HEK293 (cell line): ENCODE data around the gene TNFAIP1.

Experiments used
- CTCF ChIA-PET: fragments of 350-600 bp; formaldehyde crosslinking; extraction: SDS; loops from one replicate; lab custom pipeline; 2021; ENCODE audit warnings: antibody characterized with exemption; lab: Yijun Ruan, JAX
- POLR2A ChIA-PET: fragments of 300-600 bp; formaldehyde crosslinking; extraction: SDS; loops from one replicate; lab custom pipeline; 2020; ENCODE audit warnings: antibody characterized with exemption, inconsistent platforms; lab: Yijun Ruan, JAX
- H3K27ac ChIP-seq: fragments of 200-500 bp; sonication (Bioruptor generic); 2 replicates; pipeline ENCODE4 v1.5.1; 2014; ENCODE audit warnings: low read depth, low read length, control low read depth, inconsistent platforms; ENCODE audit errors: extremely low read depth
- H3K36me3 ChIP-seq, 2 experiments: fragments of 200-500 bp in 1 of 2; sonication (Bioruptor generic) in 1 of 2; 1 replicate in 1 of 2; 2 replicates in 1 of 2; pipeline ENCODE4 v1.5.1; 2014 to 2017; ENCODE audit warnings: inconsistent platforms in 2 of 2, low read length in 2 of 2; ENCODE audit not compliant: control insufficient read depth in 2 of 2, insufficient read depth in 1 of 2
- H3K4me1 ChIP-seq: fragments of 200-500 bp; sonication (Bioruptor generic); 2 replicates; pipeline ENCODE4 v1.5.1; 2014; ENCODE audit warnings: mild to moderate bottlenecking, low read length, inconsistent platforms; ENCODE audit not compliant: control insufficient read depth, insufficient read depth
- H3K4me3 ChIP-seq: 2 replicates; pipeline ENCODE4 v1.5.1; 2011; ENCODE audit warnings: low read depth, mild to moderate bottlenecking, control low read depth, low read length, moderate library complexity
- H3K9me3 ChIP-seq: fragments of 200-500 bp; sonication (Bioruptor generic); 2 replicates; pipeline ENCODE4 v1.5.1; 2014; ENCODE audit warnings: low read depth, low read length, inconsistent platforms; ENCODE audit not compliant: control insufficient read depth, insufficient read depth
- GLI2 ChIP-seq: fragments of 450-650 bp; formaldehyde crosslinking; IDR thresholded peaks from 2 replicates; pipeline ENCODE4; 2017; ENCODE audit warnings: missing biosample characterization, missing genetic modification characterization, low read depth, borderline replicate concordance
- HOXD13 ChIP-seq: sonication (generic); formaldehyde crosslinking; IDR thresholded peaks from 2 replicates; pipeline ENCODE4 v1.8.0; 2022; ENCODE audit warnings: missing genetic modification reagents, borderline replicate concordance
- KLF8 ChIP-seq: fragments of 450-650 bp; formaldehyde crosslinking; IDR thresholded peaks from 2 replicates; pipeline ENCODE4 v1.5.1; 2016; ENCODE audit warnings: missing biosample characterization, missing genetic modification characterization
- ZBTB11 ChIP-seq: fragments of 450-650 bp; formaldehyde crosslinking; conservative IDR thresholded peaks from 2 replicates; pipeline ENCODE4 v1.5.1; 2016; ENCODE audit warnings: low read depth, missing biosample characterization, missing genetic modification characterization
- ZBTB21 ChIP-seq: fragments of 450-650 bp; formaldehyde crosslinking; IDR thresholded peaks from 2 replicates; pipeline ENCODE4 v1.5.1; 2017; ENCODE audit warnings: missing biosample characterization, missing genetic modification characterization
- ZNF121 ChIP-seq: fragments of 450-650 bp; formaldehyde crosslinking; IDR thresholded peaks from 2 replicates; pipeline ENCODE4 v1.5.1; 2016; ENCODE audit warnings: missing biosample characterization, missing genetic modification characterization
- ZNF175 ChIP-seq: fragments of 450-650 bp; formaldehyde crosslinking; IDR thresholded peaks from 2 replicates; pipeline ENCODE4 v1.5.1; 2016; ENCODE audit warnings: missing biosample characterization, missing genetic modification characterization
- ZNF19 ChIP-seq: fragments of 450-650 bp; formaldehyde crosslinking; IDR thresholded peaks from 2 replicates; pipeline ENCODE4; 2016; ENCODE audit warnings: missing biosample characterization, missing genetic modification characterization, low read depth
- ZNF2 ChIP-seq: fragments of 450-650 bp; formaldehyde crosslinking; IDR thresholded peaks from 2 replicates; pipeline ENCODE4 v1.5.1; 2016; ENCODE audit warnings: missing biosample characterization, missing genetic modification characterization
- ZNF280C ChIP-seq: fragments of 450-650 bp; formaldehyde crosslinking; IDR thresholded peaks from 2 replicates; pipeline ENCODE4 v1.5.1; 2016; ENCODE audit warnings: missing biosample characterization, missing genetic modification characterization
- ZNF362 ChIP-seq: fragments of 450-650 bp; formaldehyde crosslinking; IDR thresholded peaks from 2 replicates; pipeline ENCODE4 v1.5.1; 2016; ENCODE audit warnings: missing biosample characterization, missing genetic modification characterization
- ZNF404 ChIP-seq: fragments of 450-650 bp; formaldehyde crosslinking; IDR thresholded peaks from 2 replicates; pipeline ENCODE4 v1.5.1; 2017; ENCODE audit warnings: missing biosample characterization, missing genetic modification characterization
- ZNF555 ChIP-seq: fragments of 450-650 bp; formaldehyde crosslinking; conservative IDR thresholded peaks from 2 replicates; pipeline ENCODE4 v1.5.1; 2017; ENCODE audit warnings: missing biosample characterization, mild to moderate bottlenecking, missing genetic modification characterization, inconsistent platforms
- ZNF561 ChIP-seq: fragments of 450-650 bp; IDR thresholded peaks from 2 replicates; pipeline ENCODE4 v1.5.1; 2018; ENCODE audit warnings: missing biosample characterization, missing genetic modification characterization, borderline replicate concordance
- ZNF596 ChIP-seq: fragments of 450-650 bp; IDR thresholded peaks from 2 replicates; pipeline ENCODE4 v1.5.0; 2018; ENCODE audit warnings: missing biosample characterization, mild to moderate bottlenecking, missing genetic modification characterization, moderate library complexity
- ZNF621 ChIP-seq: fragments of 450-650 bp; formaldehyde crosslinking; IDR thresholded peaks from 2 replicates; pipeline ENCODE4 v1.5.1; 2017; ENCODE audit warnings: missing biosample characterization, missing genetic modification characterization
- ZNF639 ChIP-seq: fragments of 450-650 bp; formaldehyde crosslinking; IDR thresholded peaks from 2 replicates; pipeline ENCODE4 v1.5.1; 2016; ENCODE audit warnings: missing biosample characterization, missing genetic modification characterization
- ZNF792 ChIP-seq: fragments of 450-650 bp; formaldehyde crosslinking; IDR thresholded peaks from 2 replicates; pipeline ENCODE4 v1.5.1; 2016; ENCODE audit warnings: missing biosample characterization, missing genetic modification characterization

The TNFAIP1 gene

GRCh38 chr17:28363776-28364650 is 28.5 kb downstream of the TNFAIP1 start:
- CTCF ChIA-PET: interaction anchor here (0.6 kb wide), 2 partner anchors 112 to 131 kb away, joined by 3 read pairs; no protein-coding TSS in a partner anchor
- peaks cover 28 to 61% of the 10 kb centered on the region in 2 experiments for H3K36me3 ChIP-seq

GRCh38 chr17:28364665-28365363 is 29.3 kb downstream of the TNFAIP1 start, which contains the start of gene SEBOX:
Gene SEBOX (minus strand): TSS chr17:28365199. CDS start chr17:28365151, 48 bp downstream.
- ChIA-PET POLR2A (interaction anchor here (0.8 to 2.3 kb wide), 3 partner anchors 10 to 40 kb away, joined by 3 to 9 read pairs (median 4); partner anchors contain the start of genes IFT20 and TNFAIP1), CTCF (interaction anchor here (0.6 kb wide), 3 partner anchors 113 to 533 kb away, joined by 3 to 4 read pairs (median 3); no protein-coding TSS in a partner anchor)
- no peak within 1 kb of the TSS for H3K4me3 ChIP-seq
- no peaks in the 10 kb centered on the region for H3K4me1 ChIP-seq
- H3K36me3 ChIP-seq: peaks cover 23 to 55% of the 10 kb centered on the region in 2 experiments
- no peaks in the 10 kb centered on the region for H3K9me3 ChIP-seq
- TF ChIP-seq ZNF621 (no peak), ZNF2 (tag by site-specific recombination) (no peak), ZNF362 (tag by site-specific recombination) (no peak), ZNF561 (tag by site-specific recombination) (no peak), ZNF404 (tag by site-specific recombination) (no peak), HOXD13 (CRISPR knock-in tag) (no peak), KLF8 (tag by site-specific recombination) (no peak), GLI2 (tag by site-specific recombination) (no peak), ZNF639 (tag by site-specific recombination) (no peak), ZNF19 (no peak), ZNF175 (tag by site-specific recombination) (no peak)
- no peak within 1 kb of the TSS for H3K27ac ChIP-seq

More at GRCh38 chr17:28363776-28364650, 28.5 kb downstream of the TNFAIP1 start:
- no peak for TF ChIP-seq ZNF555
- TF ChIP-seq ZNF792 (tag by site-specific recombination): no peak
- TF ChIP-seq ZNF280C (tag by site-specific recombination): no peak
- TF ChIP-seq ZBTB21 (tag by site-specific recombination): no peak
- no peak for TF ChIP-seq ZNF121
- no peak for TF ChIP-seq ZNF596 (tag by site-specific recombination)
- no peak for TF ChIP-seq ZBTB11
- H3K4me1 ChIP-seq: no peaks in the 10 kb centered on the region
- no peak overlapping the region for H3K4me3 ChIP-seq
- POLR2A ChIA-PET: interaction anchor here (0.8 to 2.3 kb wide), 3 partner anchors 11 to 41 kb away, joined by 3 to 9 read pairs (median 4); partner anchors contain the start of genes IFT20 and TNFAIP1
- H3K27ac ChIP-seq: no peak overlapping the region
- no peaks in the 10 kb centered on the region for H3K9me3 ChIP-seq
